Inferior parietal cortex (tissue), 1 donor: ENCODE results near the gene SMARCA2.

Experiments
- DNase-seq: peaks from one replicate; pipeline ENCODE4 v3.0.0-alpha.2; 2016; ENCODE audit errors: extremely low spot score

SMARCA2 gene

GRCh38 chr9:2087500-2088313 lies 72.6 kb downstream of the SMARCA2 start:
- no peak for DNase-seq

GRCh38 chr9:2093920-2094597 lies 78.9 kb downstream of the SMARCA2 start:
- no peak for DNase-seq

- no peak for DNase-seq
Measured at GRCh38 chr9:2096376-2096970, 81.3 kb downstream of the SMARCA2 start.

DNA sequence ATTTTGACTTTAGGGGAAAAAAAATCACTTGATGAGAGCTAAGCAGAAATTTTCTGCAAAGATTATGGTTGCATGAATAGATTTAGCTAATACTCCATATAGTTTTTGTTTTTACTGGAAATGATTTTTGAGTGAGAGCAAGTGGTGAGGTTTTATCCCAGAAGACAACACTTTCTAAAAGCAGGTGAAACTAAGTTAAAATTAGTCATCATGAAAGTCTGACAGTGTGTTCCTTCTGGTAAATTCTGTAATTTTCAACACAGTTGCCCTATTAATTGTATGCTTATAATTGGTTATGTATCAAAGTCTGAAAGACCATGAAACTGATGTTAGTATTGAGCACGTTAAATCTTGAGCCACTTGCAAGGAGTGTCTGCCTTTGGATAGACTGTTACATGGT lies 91.5 kb downstream of the SMARCA2 start:
- no peak for DNase-seq

GRCh38 chr9:2107906-2108451 lies 92.8 kb downstream of the SMARCA2 start:
- DNase-seq = no peak

- DNase-seq = no peak
Measured at GRCh38 chr9:2109069-2109650, 94.0 kb downstream of the SMARCA2 start.

DNA sequence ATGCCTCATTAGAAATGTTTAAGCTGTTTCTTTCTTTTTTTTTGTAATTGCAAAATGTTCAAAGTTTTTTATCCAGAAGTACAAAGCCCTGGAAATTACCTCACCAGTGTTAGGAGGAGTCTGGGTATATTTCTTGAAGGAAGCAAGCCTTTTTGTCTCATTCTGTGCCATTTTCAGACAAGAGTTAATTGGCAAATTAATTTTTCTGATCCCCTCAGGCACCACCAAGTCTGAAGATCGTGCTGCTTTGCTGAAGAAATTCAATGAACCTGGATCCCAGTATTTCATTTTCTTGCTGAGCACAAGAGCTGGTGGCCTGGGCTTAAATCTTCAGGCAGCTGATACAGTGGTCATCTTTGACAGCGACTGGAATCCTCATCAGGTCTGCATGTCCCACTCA lies 94.9 kb downstream of the SMARCA2 start:
- DNase-seq = no peak

- no peak for DNase-seq
Measured at GRCh38 chr9:2116073-2116472, 100.9 kb downstream of the SMARCA2 start.

DNA sequence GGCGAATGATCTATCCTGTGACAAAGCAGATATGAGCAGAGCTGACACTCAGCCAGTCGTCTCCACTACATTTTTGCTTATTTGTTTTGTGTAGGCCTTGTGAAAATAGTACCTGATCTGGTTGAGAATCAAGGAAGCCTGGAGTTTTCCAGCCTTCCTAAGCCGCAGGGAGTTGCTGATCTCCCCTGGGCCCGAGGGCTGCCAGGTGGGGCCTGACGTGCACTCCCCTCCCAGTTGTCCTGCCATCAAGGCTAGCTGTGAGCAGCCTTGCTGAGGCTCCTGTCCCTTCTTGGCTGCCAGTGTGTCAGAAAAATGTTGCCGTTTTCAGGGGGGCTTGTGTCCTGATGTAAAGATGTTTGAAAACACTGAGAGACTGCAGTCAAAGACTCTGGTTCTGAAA lies 102.4 kb downstream of the SMARCA2 start:
- no peak for DNase-seq

- no peak for DNase-seq
Measured at GRCh38 chr9:2119566-2119965, 104.4 kb downstream of the SMARCA2 start.

DNA sequence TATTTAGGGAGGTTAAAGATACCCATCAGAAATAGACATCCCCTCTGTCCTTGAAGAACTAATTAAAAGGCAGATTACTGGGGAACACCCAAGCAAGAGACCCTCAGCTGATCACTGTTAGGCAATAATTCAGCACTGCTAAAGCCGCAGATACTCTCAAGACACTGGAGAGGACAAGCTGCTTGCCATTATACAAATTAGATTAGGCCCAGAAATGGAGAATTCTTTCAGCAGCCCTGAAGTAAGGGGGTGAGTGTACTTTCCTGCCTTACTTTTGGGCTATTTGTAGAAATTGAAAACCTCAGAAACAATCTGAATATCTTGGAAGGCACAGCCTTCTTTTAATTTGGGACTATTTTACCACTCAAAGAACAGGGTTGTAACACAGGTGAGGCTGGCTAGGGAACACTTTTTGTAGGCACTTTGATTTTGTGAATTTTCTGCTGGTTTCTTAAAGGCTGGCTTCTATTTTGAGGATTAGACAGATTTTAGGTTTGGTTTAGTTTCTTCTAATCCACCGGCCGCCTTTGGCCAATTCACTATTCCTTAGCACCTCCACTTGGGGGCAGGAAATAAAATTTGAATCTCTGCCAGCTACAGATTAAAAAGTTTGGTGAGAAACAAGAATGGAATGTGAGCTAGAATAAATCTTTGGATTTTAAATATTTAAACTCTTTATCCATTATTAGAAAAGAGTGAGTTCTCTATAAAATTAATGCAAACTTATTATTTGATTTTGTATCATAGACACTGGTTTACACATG lies 106.0 kb downstream of the SMARCA2 start:
- no peak for DNase-seq

DNA sequence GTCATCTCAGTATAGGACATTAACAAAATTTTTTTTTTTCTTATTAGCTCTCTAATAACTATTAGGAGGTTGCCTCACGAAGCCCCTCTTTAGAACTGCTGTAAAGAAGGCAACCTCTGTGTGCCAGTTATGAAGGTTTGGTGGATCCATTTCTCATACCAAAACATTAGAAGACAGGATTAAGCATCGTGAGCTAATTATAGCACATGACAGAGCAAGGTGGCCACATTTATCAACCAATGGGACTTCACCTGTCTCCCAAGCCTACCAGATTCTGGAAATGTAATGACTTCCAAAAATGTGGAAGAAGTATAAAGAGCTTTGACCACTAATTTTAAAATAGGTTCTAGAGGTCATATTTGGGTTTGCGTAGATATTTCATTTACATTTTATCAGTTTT lies 107.2 kb downstream of the SMARCA2 start:
- DNase-seq = no peak

DNA sequence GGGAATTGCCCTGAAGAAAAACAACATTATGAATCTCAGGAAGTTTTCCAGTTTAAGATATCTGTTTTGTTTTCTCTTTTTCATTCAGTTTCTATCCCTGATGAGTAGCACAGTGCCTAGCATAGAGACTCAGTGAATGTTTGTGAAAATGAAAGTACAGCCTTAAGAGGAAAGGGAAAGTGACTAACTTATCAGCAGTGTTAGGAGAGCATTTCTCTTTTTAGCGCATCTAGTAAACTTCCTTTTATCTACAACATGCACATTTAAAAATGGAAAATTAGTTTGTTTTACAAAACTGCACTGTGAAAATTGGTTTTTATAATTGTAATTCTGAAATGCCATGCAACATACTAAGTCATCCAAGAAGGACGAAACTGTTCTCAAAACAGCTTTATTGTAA lies 110.8 kb downstream of the SMARCA2 start:
- DNase-seq = no peak

DNA sequence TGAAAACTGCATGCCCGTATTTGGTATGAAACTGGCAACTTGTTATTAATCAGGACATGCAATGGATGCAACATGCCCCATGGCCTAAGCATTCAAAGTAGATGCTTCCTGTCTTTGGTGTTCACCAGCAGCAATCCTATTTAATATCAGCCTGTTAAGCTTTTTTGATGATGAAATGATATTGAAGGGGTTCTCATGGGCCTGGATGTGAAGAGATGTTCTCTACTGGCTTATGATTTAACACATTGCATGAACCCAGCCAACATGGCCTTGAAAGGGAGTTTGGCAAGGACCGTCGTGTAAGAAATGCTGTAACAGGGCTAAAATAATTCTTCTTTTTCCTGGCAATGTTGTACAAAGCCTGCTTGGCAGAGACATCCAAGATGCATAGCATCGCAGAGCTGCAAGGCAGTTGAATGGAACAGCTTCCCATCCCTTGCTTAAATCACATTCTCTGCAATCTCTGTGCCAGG lies 111.2 kb downstream of the SMARCA2 start:
- no peak for DNase-seq

GRCh38 chr9:2127486-2127885 lies 112.3 kb downstream of the SMARCA2 start:
- DNase-seq = no peak

GRCh38 chr9:2128141-2128540 lies 113.0 kb downstream of the SMARCA2 start:
- no peak for DNase-seq

DNA sequence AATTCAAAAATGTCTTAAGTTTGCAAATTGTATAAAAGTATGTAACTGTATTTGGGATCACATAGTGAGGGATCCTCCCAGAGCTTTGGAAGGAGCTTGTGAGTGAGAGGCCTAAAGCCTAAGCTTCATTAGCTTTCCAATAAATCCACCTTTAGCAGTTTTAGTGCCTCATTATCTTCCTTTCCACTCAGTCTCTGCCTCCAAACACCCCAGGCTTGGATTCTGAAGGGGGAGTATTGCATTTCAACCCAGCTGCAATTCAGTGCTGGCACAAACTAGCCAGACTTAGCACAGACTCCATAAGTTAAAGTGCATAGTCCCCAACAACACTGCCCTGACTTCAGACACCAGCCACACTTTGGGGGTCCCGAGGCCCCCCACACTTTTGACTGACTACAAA lies 113.5 kb downstream of the SMARCA2 start:
- DNase-seq = no peak

DNA sequence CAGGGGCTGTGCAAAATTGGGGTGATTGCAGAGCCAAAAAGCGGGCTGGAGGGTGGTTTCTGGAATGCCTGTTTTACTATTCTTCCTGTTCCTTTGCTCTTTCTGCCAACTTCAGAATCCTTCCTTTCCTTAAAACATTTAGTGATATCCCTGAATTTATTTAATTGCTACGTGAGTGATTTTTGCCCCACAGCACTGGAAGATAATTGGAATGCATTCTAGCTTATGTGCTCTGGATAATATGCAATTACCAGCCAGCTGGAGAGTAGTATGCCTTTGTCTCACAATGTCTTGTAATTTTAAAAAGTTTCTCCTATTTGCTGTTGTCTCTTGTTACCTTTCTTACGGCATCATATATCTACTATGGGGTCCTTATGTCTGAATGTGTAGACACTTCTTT lies 115.8 kb downstream of the SMARCA2 start:
- no peak for DNase-seq

- DNase-seq = no peak
Measured at GRCh38 chr9:2132484-2133082, 117.4 kb downstream of the SMARCA2 start.

- DNase-seq = no peak
Measured at GRCh38 chr9:2134391-2134790, 119.2 kb downstream of the SMARCA2 start.

- no peak for DNase-seq
Measured at GRCh38 chr9:2138646-2139045, 123.5 kb downstream of the SMARCA2 start.
